Fibroblast of mammary gland (primary cell): ENCODE data around the gene UST.

ENCODE experiments used
- DNase-seq: peaks from one replicate; pipeline ENCODE4 v3.0.0-alpha.2; 2010; ENCODE audit warnings: low read depth
- H3K4me3 ChIP-seq: 2 replicates; pipeline ENCODE4 v1.5.1; 2011; ENCODE audit warnings: low read depth, mild to moderate bottlenecking, low read length, moderate library complexity; ENCODE audit not compliant: control insufficient read depth
- TF ChIP-seq, protein P1 (sequence below): conservative IDR thresholded peaks from 2 replicates; pipeline ENCODE4 v1.5.1; 2011; ENCODE audit warnings: low read depth, low read length, inconsistent platforms; ENCODE audit not compliant: control insufficient read depth, insufficient read depth

UST gene

DNA sequence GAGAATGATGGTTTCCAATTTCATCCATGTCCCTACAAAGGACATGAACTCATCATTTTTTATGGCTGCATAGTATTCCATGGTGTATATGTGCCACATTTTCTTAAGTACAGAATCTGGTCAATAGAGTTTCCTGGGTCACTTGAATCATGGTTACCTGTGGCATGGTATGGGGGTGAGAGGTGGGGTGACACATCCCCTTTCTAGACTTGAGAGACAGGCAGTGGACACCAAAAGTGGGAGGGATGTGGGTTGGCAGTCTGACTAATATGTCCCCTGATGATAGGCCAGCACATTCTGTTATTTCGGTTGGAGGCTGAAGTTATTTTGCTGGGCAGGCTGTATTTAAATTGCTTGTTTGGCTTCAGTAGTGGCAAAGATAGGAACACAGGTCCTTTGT, 78.1 kb downstream of the UST start:
- no peak for DNase-seq
- TF ChIP-seq, protein P1, sequence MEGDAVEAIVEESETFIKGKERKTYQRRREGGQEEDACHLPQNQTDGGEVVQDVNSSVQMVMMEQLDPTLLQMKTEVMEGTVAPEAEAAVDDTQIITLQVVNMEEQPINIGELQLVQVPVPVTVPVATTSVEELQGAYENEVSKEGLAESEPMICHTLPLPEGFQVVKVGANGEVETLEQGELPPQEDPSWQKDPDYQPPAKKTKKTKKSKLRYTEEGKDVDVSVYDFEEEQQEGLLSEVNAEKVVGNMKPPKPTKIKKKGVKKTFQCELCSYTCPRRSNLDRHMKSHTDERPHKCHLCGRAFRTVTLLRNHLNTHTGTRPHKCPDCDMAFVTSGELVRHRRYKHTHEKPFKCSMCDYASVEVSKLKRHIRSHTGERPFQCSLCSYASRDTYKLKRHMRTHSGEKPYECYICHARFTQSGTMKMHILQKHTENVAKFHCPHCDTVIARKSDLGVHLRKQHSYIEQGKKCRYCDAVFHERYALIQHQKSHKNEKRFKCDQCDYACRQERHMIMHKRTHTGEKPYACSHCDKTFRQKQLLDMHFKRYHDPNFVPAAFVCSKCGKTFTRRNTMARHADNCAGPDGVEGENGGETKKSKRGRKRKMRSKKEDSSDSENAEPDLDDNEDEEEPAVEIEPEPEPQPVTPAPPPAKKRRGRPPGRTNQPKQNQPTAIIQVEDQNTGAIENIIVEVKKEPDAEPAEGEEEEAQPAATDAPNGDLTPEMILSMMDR, result no peak

DNA sequence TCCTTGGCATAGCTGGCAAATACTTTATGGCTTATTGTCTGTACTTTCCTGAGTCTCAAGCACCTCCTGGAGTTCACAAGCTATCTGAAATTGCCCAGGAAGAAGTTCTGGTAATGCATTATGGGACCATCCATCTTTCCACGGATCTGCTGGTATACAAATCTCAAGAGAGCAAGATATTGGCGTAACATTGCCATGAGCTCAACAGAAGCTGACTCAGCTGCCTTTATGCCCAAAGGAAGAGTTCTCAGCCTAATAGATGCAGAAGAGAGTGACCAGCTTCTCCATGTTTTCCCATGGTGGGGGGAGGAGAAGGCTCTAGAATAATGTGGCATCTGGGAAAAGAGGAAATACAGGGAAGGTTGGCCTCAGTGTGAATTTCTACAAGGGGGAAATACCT, 78.7 kb downstream of the UST start:
- H3K4me3 ChIP-seq, result no peak overlapping the region
- DNase-seq, result peak; percentile 68
- TF ChIP-seq, protein P1, result no peak

More for the DNA sequence above, 78.1 kb downstream of the UST start:
- H3K4me3 ChIP-seq, result no peak overlapping the region

GRCh38 chr6:148827416-148828045, 80.7 kb downstream of the UST start:
- TF ChIP-seq, protein P1, result no peak
- no peak overlapping the region for H3K4me3 ChIP-seq
- peak; percentile 64 for DNase-seq

DNA sequence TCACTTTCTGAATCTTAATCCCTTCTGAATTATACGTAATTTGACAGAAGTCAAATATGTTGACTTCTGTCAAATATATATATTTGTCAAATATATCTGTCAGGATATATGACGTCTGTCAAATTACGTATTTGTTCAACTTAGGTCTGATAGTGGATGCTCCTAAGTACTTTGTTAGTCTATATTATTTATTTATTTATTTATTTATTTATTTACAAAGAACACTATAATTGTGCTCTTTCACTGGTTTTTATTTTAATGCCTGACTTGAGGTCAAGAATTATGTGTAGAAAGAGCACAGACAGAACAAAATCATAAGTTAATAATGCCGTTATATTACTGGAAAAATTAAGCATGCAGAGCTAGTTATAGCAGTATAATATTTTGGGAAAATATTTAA, 81.2 kb downstream of the UST start:
- TF ChIP-seq, protein P1, result no peak
- no peak overlapping the region for H3K4me3 ChIP-seq
- DNase-seq, result no peak

DNA sequence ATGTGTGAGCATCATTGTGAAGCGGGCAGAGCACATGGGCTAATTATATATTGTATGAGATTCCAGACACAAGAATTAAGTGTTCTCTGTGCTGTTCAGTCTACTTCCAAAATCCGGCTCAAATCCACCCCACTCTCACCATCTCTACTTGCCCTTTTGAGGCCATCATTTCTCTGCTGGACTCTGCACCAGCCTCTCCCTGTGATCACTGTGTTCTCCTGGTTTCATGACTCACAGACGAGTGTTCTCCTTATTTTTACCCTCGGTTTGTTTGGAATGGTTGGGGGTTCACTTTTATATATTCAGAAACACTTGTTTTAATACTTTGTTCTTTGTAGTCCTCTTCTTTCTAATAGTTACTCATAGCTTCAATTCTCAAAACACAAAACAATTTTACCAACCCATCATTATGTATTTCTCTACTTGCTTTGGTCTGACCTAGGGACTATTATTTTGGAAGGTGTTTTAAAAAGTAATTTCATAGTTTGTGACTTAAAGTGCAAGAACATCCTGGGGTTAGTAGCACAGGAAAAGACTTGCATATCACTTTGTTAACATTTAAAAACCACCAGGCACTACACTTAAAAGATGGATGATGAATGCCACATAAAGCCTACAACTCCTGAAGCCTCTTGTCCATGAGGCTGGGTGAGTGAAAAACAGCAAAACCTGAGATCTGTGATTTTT, 82.7 kb downstream of the UST start:
- peak; percentile 52 for DNase-seq
- H3K4me3 ChIP-seq, result no peak overlapping the region
- TF ChIP-seq, protein P1, result no peak

GRCh38 chr6:148830614-148831013, 83.8 kb downstream of the UST start:
- TF ChIP-seq, protein P1, result no peak
- H3K4me3 ChIP-seq, result no peak overlapping the region
- peak; percentile 36 for DNase-seq
